GM12864 (cell line): ENCODE data around the gene CACNA1D.

Experiments used
- DNase-seq: peaks from one replicate; pipeline ENCODE4 v3.0.0-alpha.2; 2011; ENCODE audit warnings: low read depth
- H3K4me3 ChIP-seq: 2 replicates; pipeline ENCODE4 v1.5.1; 2011; ENCODE audit warnings: mild to moderate bottlenecking, low read depth, low read length, control low read depth
- CTCF ChIP-seq: IDR thresholded peaks from 2 replicates; pipeline ENCODE4 v1.5.1; 2011; ENCODE audit warnings: low read depth, mild to moderate bottlenecking, moderate library complexity, low read length, control low read depth, inconsistent platforms; ENCODE audit errors: missing control alignments

The CACNA1D gene

GRCh38 chr3:53694046-53694445, 199.6 kb downstream of the CACNA1D start:
- H3K4me3 ChIP-seq, result no peak overlapping the region
- DNase-seq, result no peak
- TF ChIP-seq CTCF, result no peak

GRCh38 chr3:53694666-53695323, 200.4 kb downstream of the CACNA1D start:
- TF ChIP-seq CTCF, result no peak

GRCh38 chr3:53695324-53695690, 200.9 kb downstream of the CACNA1D start:
- no peak for DNase-seq
- TF ChIP-seq CTCF, result no peak
- no peak overlapping the region for H3K4me3 ChIP-seq

More at GRCh38 chr3:53694666-53695323, 200.4 kb downstream of the CACNA1D start:
- no peak for DNase-seq
- H3K4me3 ChIP-seq, result no peak overlapping the region

GRCh38 chr3:53696401-53697172, 202.2 kb downstream of the CACNA1D start:
- TF ChIP-seq CTCF, result no peak
- H3K4me3 ChIP-seq, result no peak overlapping the region
- DNase-seq, result no peak

GRCh38 chr3:53700441-53700840, 206.0 kb downstream of the CACNA1D start:
- DNase-seq, result no peak
- no peak overlapping the region for H3K4me3 ChIP-seq
- no peak for TF ChIP-seq CTCF

- no peak for DNase-seq
- H3K4me3 ChIP-seq, result no peak overlapping the region
- TF ChIP-seq CTCF, result no peak
These were observed 208.5 kb downstream of the CACNA1D start for GRCh38 chr3:53702776-53703530.
